Activated gamma-delta T cell (primary cell): Measurements from ENCODE around the gene LHFPL5.

Experiments
- DNase-seq: peaks from one replicate; lab custom pipeline; 2025; lab: John Stamatoyannopoulos, UW

The LHFPL5 gene

GRCh38 chr6:35794536-35795452, 10.4 kb upstream of the LHFPL5 start:
- no peak for DNase-seq

DNA sequence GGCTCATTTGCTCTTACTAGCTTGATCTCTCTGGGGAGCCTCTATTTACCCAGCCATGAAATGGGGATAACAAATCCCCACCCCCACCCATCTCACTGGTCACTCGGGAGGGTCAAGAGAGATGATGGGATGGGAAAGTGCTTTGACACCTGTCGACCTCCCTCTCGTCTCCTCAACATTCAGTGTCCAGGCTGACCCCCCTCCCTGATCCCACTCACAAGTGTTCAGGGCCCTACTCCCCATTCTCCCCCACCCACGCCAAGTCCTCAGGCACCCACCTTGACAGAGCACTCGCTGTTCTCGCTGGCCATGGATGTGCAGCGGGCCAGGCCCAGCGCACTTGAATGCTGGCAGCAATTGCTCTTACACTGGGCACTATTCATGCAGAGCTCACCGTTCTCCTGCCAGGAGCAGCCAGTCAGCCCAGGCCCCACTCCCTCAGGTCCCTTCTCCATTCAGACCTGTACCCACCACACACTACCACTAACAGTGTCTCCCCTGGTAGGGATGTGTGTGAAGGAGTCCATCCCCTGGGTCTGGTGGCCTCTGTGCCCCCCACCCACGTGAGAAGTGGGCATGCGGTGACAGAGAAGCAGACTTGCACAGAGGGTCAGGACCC, 9.6 kb upstream of the LHFPL5 start:
- no peak for DNase-seq

DNA sequence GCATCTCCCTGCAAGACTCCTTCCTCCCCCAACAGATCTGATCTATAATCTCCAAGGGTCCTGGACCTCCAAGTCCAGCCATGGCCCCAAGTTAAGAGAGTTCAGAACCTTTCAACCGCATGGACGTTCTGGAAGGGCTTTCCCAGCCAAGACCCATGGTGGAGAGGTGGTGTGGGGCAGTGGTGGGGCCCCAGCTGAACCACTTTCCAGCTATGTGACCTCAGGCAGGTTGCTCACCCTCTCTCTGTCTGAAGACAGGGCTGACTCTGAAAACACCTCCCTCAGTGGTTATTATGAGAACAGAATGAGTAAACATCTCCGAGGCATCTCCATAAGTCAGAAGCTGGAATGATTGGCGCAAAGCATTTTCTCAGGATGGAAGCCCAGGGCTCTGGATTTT, 8.9 kb upstream of the LHFPL5 start:
- no peak for DNase-seq

GRCh38 chr6:35797837-35798526, 7.2 kb upstream of the LHFPL5 start:
- no peak for DNase-seq

- DNase-seq, result no peak
Observed at GRCh38 chr6:35798706-35799105, 6.4 kb upstream of the LHFPL5 start.

GRCh38 chr6:35801148-35801547, 4.0 kb upstream of the LHFPL5 start:
- DNase-seq, result no peak

- DNase-seq, result no peak
Observed at GRCh38 chr6:35808688-35809087, 3.5 kb downstream of the LHFPL5 start.

DNA sequence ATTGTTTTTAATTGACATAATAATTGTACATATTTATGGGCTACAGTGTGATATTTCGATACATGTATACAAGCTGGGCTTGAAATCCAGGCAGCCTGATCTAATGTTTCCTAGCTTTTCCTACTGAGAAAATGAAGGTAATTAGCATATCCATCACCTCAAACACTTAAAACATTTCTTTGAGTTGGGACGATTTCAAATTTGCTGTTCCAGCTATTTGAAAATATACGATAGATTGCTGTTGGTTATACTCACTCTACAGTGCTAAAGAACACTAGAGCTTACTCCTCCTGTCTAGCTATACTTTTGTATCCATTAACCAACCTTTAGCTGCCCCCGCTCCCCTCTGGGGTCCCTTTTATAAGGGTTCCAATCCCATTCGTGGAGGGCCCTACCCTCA, 4.7 kb downstream of the LHFPL5 start:
- no peak for DNase-seq

- DNase-seq, result no peak
Observed at GRCh38 chr6:35810971-35811698, 6.0 kb downstream of the LHFPL5 start.

DNA sequence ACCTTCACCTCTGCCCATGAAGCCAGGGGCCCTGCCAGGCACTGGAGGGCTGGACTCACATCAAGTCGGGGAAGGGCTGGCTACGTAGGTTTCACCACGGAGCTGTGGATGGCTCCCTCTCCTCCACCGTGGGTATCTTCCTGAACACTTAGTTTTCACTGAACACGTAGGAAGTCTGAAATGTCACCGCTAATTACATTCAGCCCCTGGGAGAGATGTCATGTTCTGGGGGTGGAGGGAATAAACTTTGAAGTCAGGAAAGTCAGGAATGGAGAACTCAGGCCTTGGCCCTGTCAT, 6.5 kb downstream of the LHFPL5 start:
- no peak for DNase-seq

DNA sequence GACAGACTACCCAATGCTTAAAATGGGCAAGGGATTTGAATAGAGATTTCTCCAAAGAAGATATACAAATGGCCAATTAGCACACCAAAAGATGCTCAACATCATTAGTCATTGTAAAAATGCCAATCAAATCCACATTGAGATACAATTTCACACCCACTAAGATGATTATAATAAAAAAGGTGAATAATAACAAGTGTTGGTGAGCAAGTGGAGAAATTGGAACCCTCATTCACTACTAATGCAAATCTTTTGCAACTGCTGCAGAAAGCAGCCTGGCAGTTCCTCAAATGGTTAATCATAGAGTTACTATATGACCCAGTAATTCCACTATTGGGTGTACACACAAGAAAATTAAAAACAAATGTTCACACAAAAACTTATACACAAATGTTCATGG, 12.4 kb downstream of the LHFPL5 start:
- DNase-seq, result no peak

GRCh38 chr6:35823601-35824000, 18.4 kb downstream of the LHFPL5 start:
- no peak for DNase-seq

DNA sequence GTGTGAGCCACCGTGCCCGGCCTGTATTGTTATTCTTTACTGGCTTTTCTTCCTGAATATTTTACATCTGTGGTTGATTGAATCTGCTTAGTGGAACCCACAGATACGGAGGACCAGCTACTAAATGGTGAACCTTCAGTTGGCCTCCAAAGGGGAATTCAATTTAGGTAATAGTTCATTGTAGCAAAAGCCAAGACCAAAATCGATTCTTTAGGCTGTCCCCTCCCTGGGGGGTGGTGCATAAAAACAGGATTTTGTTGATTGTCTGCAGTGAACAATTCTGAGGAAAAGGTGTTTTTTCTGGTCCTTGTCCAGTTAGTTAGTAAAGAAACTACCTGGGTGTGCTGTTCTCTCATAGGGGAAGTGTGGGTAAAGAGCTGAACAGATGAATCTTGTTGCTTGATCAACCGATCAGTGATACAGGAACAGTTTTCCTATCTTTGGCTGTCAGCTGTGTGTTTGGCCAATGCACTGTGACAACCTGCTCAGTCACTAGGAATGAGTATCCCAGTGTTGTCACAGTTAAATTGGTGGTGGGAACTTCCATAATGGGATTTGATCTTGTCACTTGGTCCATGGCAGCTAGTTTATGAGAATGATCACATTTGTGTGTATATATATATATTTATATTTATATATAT, 19.5 kb downstream of the LHFPL5 start:
- no peak for DNase-seq

DNA sequence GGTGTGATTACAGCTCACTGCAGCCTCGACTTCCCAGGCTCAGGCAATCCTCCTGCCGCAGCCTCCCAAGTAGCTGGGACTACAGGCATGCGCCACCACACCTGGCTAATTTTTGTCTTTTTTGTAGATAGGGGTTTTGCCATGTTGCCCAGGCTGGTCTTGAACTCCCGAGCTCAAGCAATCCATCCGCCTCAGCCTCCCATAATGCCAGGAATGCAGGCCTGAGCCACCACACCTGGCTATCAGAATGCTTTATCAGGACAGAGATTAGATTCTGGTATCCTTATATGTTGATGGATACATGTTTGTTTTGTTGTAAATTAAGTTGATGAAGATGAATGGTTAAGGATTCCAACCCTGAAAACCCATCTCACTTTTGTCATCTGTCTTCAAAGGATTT, 24.2 kb downstream of the LHFPL5 start:
- DNase-seq, result no peak

DNA sequence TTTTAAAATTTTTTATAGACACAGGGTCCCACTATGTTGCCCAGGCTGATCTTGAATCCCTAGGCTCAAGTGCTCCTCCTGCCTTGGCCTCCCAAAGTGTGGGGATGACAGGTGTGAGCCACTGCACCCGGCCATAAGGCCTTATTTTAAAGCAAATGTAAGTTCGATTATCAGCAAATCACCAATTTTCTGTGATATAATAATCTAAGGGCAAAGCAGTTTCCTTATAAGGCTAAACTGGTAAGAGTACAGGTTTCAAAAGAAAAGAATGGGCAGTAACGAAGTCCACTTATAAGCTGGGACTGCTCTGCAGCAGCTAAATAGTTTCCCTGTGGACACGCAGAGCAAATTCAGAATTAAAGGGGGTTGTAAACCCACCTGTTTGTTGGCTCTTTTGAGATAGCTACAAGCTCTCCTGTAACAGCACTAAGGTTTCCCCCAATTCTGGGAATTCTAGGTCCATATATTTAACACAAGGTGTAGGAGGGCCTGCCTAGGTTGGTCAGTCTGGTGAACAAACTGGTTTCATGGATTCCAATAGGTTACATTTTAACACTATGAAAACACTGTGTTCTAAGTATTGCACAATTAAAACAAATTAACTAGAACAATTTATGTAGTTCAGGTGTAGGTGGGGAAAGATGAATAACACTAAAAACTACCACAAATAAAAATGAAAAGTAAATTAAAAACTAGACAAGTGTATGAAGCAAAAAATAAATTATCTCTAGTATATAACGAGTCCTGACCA, 26.3 kb downstream of the LHFPL5 start:
- no peak for DNase-seq

GRCh38 chr6:35833536-35833935, 28.4 kb downstream of the LHFPL5 start:
- DNase-seq, result no peak

DNA sequence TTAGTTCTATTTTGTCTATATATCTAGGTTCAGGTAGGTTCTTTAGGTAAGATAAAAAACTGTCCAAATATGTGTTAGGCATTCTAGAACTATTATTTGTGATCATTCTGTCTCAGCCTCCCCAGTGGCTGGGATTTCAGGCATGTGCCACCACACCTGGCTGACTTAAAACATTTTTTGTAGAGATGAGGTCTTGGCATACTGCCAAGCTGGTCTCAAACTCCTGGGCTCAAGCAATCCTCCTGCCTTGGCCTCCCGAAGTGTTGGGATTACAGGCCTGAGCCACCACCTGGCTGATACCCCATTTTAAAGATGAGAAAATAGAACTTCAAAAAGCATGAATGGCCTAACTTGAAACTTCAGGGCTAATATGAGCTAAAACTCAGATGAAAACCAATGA, 33.9 kb downstream of the LHFPL5 start:
- DNase-seq, result no peak

GRCh38 chr6:35842381-35842780, 37.2 kb downstream of the LHFPL5 start:
- DNase-seq, result no peak

GRCh38 chr6:35844290-35844689, 39.1 kb downstream of the LHFPL5 start:
- no peak for DNase-seq

DNA sequence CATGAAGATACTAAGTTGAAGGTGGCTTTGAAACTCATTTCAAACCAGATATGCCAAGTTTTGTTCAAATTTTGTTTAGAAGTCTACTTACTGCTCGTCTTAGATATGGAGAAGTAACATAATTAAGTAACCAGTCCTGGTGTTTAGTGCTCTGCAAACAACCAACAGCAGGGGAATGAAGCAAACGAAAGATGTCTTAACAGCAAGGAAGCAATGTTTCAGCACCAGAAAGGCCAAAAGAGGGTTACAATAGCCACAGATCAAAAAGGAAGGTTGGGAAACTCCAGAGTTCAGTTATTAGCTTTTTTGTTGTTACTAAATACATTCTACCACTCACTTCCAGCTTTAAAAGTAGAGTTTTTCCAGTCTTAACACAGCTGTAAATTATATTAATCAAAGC, 45.1 kb downstream of the LHFPL5 start:
- DNase-seq, result no peak

GRCh38 chr6:35852994-35853393, 47.8 kb downstream of the LHFPL5 start:
- DNase-seq, result no peak
